GM18508 (cell line): ENCODE results near the gene NCMAP.

Experiments used
- ATAC-seq: cut with Tn5 transposase; IDR thresholded peaks from one replicate; pipeline ENCODE4 v1.9.1; 2021; ENCODE audit warnings: moderate number of reproducible peaks; ENCODE audit not compliant: insufficient read depth, unreplicated experiment

NCMAP gene

GRCh38 chr1:24609949-24610517 lies 54.1 kb downstream of the NCMAP start:
- ATAC-seq = no peak

GRCh38 chr1:24619376-24619775 lies 63.5 kb downstream of the NCMAP start:
- ATAC-seq = no peak

DNA sequence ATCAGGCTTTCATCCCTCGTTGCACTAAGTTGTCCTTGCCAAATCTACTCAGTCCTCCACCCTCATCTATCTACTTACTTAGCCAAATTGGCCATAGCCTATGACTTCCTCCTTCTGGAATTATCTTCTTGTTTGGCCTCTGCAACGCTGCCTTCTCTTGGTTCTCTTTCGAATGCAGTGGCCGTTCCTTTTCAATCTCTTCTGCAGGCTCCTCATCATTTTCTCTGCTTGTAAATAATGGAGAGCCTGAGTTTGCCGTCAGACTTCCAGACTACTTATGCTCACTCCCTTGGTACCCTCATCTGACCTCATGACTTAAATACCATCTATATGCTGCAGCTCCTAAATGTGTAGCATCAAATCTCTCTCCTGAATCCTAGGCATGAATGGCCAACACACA lies 64.8 kb downstream of the NCMAP start:
- ATAC-seq = no peak

- ATAC-seq = no peak
Observed at GRCh38 chr1:24621121-24621520, 65.2 kb downstream of the NCMAP start.

- ATAC-seq = no peak
Observed at GRCh38 chr1:24622218-24622617, 66.3 kb downstream of the NCMAP start.

GRCh38 chr1:24632832-24633175 lies 76.9 kb downstream of the NCMAP start:
- ATAC-seq = no peak

GRCh38 chr1:24635195-24635843 lies 79.4 kb downstream of the NCMAP start:
- no peak for ATAC-seq

DNA sequence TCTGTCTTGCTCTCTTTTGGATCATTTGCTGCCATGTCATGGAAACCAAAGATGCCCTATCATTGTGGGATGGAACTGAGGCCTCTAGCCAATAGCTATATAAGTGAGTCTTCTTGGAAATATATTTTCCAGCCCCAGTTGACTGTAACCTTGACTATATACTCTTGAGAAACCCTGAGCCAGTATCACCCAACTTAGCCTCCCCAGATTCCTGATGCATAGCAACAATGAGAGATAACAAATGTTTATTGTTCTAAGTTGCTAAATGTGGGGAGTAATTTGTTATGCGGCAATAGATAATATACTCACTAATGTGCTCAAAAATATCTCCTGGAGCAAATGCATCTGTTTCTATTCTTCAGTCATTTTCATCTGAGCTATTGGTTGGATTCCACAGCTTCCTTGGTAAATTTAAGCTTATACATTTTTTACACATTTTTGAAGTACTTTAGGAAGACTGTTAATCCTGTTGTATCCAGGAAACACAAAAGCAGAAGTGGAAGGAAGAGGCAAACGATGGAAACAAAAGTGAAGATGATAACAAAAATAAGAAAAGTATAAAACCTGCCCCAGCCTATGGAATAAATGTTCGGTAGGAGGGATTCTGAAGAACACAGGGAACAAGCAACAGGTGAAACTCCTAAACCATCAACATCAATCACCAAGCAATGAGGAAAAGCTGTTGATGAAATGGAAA lies 80.9 kb downstream of the NCMAP start:
- no peak for ATAC-seq

GRCh38 chr1:24639094-24639493 lies 83.2 kb downstream of the NCMAP start:
- ATAC-seq = no peak

DNA sequence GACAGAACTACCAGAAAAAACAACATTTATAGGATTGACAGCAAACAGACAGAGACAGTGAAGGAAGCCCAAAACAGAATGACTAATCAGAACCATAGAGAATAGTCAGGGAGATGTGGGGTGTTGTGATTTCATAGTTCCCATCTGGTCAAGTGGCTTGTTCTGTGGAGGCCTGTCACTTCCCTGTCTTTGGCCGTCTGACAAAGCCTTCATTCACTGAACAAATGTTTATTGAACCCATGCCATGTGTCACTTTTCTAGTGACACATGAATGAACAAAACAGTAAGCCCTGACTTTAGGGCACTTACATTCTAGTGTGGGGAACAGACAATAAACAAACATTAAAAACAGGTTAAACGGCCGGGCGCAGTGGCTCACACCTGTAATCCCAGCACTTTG lies 84.0 kb downstream of the NCMAP start:
- no peak for ATAC-seq

DNA sequence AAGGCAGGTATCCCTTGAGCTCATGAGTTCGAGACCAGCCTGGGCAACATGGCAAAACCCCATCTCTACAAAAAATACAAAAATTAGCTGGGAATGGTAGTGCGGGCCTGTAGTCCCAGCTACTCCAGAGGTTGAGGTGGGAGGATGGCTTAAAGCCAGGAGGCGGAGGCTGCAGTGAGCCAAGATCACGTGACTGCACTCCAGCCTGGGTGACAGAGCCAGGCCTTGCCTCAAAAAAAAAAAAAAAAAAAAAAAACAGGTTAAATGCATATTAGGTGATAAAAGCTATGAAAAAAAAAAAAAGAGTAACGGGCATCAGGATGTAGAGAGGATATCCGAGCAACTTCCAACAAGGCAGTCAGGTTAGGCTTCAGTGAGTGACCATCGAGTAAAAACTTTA lies 84.4 kb downstream of the NCMAP start:
- no peak for ATAC-seq

DNA sequence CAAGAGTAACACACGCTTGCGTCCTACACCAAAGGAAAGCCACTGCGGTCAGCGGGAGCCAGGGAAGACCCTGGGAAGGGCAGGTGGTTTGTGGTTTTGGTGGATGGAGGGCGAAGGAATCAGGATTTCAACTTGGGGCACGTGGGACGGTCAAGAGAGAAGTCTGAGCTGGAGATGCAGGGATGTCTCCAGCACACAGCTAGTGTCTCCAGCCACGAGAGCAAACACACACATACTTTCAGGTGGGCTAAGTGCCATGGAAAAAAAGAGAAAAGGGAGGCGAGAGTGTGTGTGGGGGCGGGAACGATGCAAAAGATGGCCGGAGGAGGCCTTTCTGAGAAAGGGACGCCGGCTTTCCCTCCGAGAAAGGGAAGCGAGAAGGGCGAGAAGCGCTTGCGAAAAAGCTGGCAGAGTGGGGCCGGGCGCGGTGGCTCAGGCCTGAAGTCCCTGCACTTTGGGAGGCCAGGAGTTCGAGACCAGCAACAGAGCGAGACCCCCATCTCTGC lies 85.8 kb downstream of the NCMAP start:
- ATAC-seq = no peak

DNA sequence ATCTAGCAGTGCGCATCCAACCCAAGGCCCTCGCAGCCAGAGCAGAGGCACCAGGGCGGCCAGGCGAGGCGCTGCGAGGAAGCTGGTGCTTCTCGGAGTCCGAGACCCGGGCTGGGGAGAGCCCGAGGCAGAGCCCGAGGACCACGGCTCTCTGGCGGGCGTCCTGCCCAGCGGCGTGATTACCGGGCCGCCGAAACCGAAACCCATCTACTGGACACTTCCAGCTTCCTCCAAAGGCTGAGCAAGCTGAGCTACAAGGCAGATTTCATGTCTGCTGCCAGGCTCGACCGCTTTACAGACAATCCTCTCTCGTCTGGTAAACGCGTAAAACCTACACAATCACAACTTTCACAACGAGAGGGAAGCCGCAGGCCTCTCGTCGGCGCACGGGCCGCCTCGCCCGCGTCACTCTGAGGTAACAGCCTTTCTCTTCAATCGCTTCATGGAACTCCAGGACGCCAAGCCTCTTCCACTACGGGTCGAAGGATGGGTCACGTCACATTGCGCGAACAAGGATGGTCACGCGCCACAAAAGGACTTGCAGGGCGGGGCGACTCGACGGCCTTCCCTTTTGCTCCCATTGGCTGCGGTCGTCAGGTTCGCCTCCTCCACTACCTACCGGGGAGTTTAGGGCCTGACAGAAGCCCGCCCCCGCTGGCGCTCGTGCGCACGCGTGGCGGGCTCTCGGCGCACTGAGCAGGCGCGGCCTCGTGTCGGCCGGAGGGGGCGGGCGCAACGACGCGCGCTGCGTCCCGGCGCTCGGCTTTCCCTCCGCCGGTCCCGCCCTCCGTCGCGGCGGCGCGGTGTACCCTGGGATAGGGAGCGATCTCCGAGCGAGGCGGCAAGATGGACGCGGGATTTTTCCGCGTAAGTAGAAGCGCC lies 86.8 kb downstream of the NCMAP start, which contains the start of gene SRRM1:
SRRM1 (plus strand) TSS at position 822 of the 882 bp plus-strand sequence; CDS start at position 847, 25 bp downstream.
- peak; percentile 73 for ATAC-seq

- ATAC-seq = peak; percentile 11
Observed at GRCh38 chr1:24643363-24644099, 87.6 kb downstream of the NCMAP start.

DNA sequence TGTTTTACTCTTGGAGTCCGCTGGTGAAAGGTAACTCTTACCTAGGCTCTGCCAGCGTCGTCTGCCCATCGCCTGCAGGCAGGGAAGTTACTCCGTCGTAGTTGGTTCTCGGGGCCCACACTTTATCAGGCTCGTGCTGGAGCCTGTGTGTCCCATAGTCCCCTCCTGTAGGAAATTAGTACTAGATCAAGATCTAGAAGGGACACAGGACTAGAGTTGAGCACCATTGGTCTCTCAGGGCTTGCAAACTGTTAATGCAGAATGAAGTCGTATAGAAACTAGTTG lies 88.2 kb downstream of the NCMAP start:
- no peak for ATAC-seq

DNA sequence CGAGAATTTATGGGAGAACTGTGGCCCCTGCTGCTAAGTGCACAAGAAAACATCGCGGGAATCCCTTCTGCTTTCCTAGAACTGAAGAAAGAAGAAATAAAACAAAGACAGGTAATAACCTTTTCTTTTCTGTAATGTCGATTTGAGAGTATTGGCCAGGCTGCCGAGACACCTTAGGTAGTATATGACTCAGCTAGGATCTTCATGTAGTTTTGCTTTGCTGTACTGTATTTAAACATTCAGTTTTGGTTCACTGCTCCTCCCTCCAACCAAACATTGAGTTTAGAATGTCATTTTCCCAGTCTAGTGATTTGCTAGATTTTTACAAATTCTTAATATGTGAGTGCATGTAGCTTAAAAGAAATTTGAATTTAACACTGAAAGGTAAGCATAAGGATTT lies 93.0 kb downstream of the NCMAP start:
- ATAC-seq = no peak

DNA sequence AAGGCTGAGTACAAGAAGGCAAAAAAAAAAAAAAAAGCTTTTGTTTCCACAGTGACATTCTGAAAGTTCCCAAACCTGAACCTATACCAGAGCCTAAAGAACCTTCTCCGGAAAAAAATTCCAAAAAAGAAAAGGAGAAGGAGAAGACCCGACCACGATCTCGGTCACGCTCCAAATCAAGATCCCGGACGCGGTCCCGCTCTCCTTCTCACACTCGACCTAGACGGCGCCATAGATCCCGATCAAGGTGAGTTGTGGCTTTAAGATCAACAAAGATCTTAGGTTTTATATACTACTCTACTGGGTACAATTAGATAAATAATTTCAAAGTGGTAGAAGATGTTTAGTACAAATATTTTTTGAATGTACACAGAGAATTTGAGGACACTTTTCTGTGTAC lies 96.5 kb downstream of the NCMAP start:
- no peak for ATAC-seq

- ATAC-seq = no peak
Observed at GRCh38 chr1:24654010-24654409, 98.1 kb downstream of the NCMAP start.

DNA sequence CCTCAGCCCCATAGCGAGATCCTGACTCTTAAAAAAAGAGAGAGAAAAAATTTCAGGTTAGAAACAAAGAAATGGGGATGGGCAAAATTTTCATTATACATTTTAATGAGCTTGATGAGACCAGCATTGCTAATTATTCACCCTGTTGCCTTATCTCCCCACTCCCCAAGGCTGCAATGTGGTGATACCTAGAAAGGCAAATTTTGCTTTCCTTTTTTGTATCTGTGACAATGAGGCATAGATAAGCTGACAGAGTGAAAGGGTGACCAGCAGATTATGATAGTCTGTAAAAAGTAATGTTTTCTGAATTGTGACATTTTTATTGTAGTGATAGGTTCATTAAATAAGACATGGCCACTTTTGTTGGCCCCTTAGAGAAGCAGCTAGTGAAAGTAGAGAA lies 100.2 kb downstream of the NCMAP start:
- no peak for ATAC-seq

GRCh38 chr1:24657781-24658180 lies 101.9 kb downstream of the NCMAP start:
- no peak for ATAC-seq
